Panc1 (cell line): Measurements from ENCODE around the gene DLX3.

Experiments
- POLR2AphosphoS5 ChIP-seq: IDR thresholded peaks from 2 replicates; pipeline ENCODE4 v1.6.1; 2012; ENCODE audit warnings: mild to moderate bottlenecking, low read depth, low read length, moderate library complexity
- REST ChIP-seq, 2 experiments: IDR thresholded peaks; 2 replicates each; pipeline ENCODE4 v1.6.1; 2011 to 2012; ENCODE audit warnings: low read depth in 2 of 2, control low read depth in 1 of 2, low read length in 1 of 2, mild to moderate bottlenecking in 1 of 2, moderate library complexity in 1 of 2; ENCODE audit not compliant: insufficient read depth in 1 of 2
- TCF7L2 ChIP-seq: IDR thresholded peaks from 2 replicates; pipeline ENCODE4 v1.6.1; 2011; ENCODE audit warnings: mild to moderate bottlenecking, low read depth, low read length, inconsistent platforms
- TF ChIP-seq, protein P1 (sequence below): fragments of 450-650 bp; IDR thresholded peaks from 2 replicates; pipeline ENCODE4 v1.5.1; 2017; ENCODE audit warnings: mild to moderate bottlenecking

- TF ChIP-seq, protein P1, sequence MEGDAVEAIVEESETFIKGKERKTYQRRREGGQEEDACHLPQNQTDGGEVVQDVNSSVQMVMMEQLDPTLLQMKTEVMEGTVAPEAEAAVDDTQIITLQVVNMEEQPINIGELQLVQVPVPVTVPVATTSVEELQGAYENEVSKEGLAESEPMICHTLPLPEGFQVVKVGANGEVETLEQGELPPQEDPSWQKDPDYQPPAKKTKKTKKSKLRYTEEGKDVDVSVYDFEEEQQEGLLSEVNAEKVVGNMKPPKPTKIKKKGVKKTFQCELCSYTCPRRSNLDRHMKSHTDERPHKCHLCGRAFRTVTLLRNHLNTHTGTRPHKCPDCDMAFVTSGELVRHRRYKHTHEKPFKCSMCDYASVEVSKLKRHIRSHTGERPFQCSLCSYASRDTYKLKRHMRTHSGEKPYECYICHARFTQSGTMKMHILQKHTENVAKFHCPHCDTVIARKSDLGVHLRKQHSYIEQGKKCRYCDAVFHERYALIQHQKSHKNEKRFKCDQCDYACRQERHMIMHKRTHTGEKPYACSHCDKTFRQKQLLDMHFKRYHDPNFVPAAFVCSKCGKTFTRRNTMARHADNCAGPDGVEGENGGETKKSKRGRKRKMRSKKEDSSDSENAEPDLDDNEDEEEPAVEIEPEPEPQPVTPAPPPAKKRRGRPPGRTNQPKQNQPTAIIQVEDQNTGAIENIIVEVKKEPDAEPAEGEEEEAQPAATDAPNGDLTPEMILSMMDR = no peak
- TF ChIP-seq POLR2AphosphoS5 = no peak
- no peak for TF ChIP-seq REST (IDR thresholded peaks at IDR 0.05; ENCODE audit: insufficient read depth in 1 of 2, low read depth in 2 of 2, low read length in 1 of 2)
- no peak for TF ChIP-seq TCF7L2
These were observed 4.1 kb downstream of the DLX3 start for GRCh38 chr17:49990921-49991320.
